T-helper 1 cell (primary cell): Measurements from ENCODE around the gene GEMIN5.
"Not testable (repeated sequence)": the region's sequence is repeated elsewhere in the genome, so short reads cannot be mapped to it uniquely, and the experiment has no call there.

Source experiments
- DNase-seq, 5 donors: peaks; one replicate each; pipeline ENCODE4 v3.0.0-alpha.2; 2012 to 2020

GEMIN5 gene

DNA sequence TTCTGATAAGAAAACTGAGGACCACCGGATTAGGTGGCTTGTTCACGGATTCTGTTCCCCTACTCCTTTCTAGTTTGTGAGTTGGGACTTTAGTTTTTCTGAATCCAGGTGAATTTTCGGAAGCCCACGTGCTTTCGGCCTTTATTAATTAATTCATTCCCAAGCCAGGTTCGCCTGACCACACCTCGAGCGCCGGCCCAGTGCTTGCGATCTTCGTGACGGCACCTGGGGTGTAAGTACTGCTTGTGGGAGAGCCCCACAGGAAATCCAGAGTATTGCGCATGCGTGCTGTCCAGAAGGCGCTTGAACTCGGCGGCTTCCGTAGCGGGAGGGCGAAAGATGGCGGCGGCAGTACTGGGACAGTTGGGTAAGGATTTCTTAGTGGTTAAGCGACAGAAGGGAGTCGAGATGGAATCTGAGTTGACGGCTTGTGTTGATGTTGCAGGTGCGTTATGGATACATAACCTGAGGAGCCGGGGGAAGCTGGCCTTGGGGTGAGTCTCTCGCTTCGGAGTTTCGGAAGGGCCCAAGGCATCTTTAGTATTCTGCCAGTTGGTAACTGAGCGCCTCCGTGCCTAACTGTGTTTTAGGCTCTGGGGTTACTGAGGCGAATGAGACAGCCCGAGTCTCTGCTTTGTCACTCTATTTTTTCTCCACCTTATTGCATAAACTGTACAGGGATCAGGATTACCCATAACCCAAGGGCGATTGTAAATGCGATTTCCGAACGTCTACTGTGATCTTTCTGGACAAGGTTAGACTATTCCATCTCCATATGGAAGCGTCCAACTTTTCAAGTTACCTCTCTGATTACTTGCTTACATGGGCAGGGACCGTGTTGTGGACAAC, 3.0 kb upstream of the GEMIN5 start, which contains the start of gene MRPL22:
Gene MRPL22 (plus strand): TSS at position 302 of the 849 bp plus-strand sequence. CDS start 38 bp downstream, at position 340.
- DNase-seq, result peak; percentile 87 to 94 (median 90)

DNA sequence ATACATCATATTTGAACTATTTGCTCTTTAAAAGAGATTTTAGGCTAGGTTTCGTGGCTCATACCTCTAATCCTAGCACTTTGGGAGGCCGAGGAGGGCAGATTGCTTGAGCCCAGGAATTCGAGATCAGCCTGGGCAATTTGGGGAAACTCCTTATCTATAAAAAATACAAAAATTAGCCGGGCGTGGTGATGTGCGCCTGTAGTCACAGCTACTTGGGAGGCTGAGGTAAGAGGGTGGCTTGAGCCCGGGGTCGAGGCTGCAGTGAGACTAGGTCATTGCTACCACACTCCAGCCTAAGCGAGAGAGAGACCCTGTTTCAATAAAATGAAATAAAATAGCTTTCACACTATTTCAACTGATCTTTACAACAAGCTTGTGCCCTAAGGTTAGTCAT, 2.4 kb upstream of the GEMIN5 start:
- DNase-seq, result no peak

DNA sequence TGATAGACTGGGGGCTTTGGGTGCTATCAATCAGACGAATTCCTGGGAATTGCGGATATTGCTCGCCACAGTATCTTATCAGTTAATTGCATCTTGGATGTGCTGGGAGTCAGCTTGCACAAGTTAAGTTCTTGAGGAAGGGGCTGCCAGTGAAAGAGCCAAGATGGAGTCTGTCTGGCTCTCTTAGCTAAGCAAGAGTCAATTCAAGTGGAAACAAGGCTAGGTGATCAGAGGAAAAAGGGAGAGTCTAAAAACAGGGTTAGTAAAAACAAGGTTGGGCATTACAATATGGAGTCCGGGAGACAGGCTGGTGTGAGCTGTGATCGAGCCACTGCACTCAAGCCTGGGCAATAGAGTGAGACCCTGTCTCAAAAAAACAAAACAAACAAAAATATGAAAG, 1.4 kb upstream of the GEMIN5 start:
- not testable (repeated sequence) for DNase-seq

DNA sequence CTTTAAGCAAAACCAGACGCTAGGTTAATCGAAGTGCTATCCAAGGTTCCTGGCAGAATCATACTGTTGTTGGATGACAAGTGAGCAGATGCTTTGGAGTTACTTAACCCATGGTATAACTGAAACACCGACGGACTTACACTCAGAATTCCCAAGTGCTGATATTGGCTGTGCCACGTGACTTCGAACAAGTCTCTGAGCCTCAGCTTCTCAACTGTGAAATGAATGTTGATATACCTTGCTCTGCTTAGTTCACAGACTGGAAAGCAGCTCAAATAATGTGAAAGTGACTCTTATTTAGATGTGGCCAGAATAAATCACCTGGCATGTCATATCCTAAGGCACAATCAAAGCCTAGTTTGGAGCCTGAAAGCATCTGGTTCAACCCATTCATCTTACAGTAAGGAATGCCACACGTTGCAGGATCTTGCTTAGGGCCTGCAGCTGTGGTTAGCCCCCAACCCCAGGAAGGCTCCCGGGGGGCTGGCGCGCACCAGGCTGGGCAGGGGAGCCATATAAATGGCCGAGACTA, 759 bp downstream of the GEMIN5 start:
- DNase-seq, result no peak

DNA sequence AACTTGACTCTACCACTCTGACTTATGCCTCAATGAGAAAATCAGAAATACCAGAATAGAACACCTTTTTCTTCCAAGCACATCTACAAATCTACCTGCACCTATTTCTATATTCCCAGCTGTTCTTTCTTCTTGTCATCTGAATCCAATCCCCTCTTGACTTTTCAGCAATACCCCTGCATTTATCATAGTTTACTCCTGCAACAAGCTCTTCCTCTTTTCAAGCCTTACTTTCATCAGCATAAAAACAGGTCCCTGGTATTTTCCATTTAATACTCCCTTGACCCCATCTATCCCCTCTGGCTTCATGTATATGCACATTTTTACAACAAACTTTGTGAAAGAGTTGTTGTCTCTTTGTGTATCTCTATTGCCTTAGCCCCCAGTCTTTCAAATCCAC, 3.1 kb downstream of the GEMIN5 start:
- no peak for DNase-seq

DNA sequence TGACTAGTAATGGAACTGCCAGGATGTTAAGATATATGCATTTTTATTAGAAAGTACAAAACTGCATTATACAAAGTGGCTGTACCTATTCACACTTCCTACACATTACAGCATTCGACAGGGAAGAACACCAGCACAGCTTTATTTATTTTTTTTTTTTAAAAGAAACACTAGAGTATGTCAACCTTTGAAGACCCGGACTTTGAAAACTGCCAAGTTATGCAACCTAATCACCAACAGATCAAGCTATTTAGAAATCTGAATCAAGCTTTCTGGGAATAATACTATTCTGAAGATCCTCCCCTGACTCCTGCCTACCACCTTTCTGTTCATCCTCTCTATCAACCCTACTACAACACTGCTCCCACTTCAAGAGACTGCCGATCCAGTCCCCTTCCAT, 4.5 kb downstream of the GEMIN5 start:
- DNase-seq, result no peak

DNA sequence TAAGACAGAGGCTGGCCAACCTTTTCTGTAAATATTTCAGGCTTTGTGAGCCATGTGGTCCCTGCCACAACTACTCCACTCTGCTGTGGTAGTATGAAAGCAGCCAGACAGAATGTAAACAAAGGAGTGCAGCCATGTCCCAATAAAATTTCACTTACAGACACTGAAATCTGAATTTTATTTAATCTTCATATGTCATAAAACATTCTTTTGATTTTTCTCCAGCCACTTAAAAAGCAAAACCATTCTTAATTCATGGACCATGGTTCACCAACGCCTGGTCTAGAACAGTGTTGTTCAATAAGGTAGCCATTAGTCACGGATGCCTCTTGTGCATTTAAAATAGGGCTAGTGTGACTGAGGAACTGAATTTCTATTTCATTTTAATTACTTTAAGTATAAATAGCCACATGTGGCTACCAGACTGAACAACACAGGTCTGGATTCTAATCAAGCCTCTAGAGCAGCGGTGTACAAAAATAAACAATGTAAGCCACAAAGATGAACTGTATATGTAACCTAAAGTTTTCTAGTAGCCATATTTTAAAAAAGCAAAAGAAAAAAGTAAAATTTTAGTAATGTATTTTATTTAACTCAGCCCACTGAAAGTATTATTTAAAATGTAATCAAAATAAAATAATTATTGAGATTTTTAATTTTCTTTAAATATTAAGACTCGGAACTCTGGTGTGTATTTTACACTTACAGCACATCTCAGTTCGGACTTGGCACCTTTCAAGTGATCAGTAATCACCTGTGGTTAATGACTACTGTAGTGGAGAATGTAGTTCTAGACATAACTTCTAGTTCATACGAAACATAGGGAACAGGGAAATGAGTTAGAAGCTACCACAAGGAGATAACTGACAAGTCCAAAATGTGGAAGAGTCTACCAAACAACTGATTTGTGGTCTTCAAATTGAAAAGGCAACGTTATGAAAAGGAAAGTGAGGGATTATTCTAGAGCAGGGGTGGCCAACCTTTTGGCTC, 14.3 kb downstream of the GEMIN5 start:
- DNase-seq, result no peak

DNA sequence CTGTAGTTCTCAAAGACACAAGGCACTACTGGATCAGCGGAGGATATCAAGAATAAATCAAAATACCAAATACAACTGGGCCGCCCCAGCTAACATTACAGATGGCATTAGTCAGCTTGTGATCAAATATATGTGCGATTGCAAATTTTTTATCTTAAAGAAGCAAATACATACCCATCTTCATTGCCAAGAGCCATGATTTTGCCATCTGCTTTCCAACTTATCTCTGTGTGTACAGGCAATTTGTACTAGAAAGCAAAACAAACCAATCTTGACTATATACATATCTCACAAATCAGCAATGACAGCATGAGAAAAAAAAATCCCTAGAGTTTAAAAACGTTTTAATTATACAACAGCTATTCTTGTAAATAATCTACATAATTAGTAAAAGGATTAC, 20.3 kb downstream of the GEMIN5 start:
- no peak for DNase-seq

DNA sequence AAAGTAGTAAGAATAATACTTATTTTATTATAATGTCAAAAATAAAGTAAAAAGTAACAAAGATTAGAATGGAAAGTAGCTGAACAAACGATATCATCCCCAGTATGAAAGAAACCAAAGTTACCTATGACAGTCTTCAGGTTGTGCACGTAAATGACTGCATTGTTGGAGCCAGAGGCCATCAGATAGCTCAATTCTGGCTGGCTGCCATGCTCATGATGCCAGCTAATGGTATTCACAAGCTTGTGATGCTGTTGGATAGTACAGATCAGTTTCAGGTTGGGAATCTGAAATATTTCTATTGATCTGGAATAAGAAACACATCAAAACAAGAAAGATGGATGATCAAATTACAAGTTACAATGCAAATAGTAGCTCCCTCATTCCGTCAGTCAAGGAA, 21.1 kb downstream of the GEMIN5 start:
- no peak for DNase-seq

DNA sequence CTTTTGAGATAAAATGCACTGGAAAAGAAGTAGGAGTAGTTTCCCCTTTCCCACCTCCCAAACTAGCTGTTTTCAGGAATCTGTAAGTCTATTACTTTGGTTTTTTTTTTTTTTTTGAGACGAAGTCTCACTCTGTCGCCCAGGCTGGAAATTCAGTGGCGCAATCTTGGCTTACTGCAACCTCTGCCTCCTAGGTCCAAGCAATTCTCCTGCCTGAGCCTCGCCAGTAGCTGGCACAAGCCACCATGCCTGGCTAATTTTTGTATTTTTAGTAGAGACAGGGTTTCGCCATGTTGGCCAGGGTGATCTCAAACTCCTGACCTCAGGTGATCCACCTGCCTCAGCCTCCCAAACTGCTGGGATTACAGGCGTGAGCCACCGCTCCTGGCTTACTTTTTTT, 32.4 kb downstream of the GEMIN5 start:
- DNase-seq, result not testable (repeated sequence)

DNA sequence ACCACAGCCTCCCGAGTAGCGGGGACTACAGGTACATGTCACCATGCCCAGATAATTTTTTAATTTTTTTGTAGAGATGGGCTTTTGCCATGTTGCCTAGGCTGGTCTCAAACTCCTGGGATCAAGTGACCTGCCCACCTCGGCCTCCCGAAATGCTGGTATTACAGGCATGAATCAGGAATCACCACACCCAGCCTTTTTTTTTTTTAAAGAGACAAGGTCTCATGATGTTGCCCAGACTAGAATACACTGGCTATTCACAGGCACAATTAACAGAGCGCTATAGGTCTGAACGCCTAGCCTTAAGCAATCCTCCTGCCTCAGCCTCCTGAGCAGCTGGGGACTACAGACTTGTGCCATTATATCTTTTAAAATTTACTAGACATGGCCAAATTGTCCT, 36.1 kb downstream of the GEMIN5 start:
- no peak for DNase-seq

DNA sequence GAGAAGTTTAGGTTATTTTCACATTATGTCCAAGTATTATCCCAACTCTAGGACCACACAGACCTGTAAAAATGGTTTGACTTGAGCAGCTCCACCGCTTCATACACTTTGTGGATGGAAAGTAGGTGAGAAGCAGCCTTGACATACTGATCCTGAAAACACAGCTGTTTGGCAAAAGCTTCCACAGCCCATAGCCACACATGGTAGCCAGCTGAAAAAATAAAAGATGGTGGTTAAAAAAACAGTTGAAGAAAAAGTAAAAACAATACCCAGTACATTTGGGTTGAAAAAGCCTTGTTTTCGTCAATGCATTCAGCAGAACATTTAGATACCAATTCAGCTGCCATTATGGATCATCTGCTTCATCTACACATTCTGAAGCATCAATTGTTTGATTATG, 36.7 kb downstream of the GEMIN5 start:
- no peak for DNase-seq

DNA sequence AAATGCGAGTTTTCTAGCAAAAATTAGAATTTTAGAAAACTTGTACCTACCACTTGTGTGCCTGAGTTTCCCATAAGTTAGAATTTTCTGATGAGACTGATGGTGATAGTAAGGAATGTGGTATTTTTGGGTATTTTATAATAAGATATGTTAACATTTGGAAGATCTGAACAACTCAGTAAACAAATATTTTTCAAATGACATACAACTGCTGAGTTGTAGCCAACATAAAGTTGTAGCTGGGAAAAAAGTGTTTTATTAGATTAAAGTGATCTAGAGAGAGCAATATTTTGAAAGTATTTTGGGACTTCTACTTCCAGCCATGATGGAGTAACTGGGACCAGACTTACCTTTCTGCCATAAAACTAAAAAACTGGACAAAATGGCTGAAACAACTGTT, 37.9 kb downstream of the GEMIN5 start:
- DNase-seq, result no peak

DNA sequence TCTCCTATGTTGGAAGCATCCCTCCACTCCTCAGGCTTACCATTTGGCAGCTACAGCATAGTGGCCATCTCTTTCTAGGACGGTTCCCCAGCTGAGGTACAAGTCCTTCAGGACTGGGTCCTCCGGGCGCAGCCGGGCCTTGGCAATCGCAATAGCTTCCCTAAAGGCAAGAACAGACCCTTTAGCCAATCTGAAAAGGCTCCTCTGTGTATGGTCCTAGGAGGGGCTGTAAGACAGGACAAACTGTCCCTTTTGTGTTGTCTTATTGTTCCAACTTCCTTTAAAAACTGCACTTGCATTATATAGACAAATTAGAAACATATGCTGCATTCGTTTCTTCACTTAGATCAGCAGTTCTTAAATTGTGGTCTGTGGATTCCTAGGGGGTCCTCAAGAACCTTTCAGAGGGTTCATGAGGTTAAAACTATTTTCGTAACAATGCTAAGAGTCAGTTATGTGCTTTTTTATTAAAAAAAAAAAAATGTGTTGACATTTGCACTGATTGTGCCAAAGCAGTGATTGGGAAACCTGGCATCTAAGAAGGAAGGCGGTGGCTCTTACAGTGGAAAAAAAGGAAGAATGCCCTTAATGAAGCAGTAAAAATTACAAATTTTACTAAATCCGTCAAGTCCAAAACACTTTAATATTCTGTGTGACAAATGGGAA, 38.7 kb downstream of the GEMIN5 start:
- DNase-seq, result no peak

DNA sequence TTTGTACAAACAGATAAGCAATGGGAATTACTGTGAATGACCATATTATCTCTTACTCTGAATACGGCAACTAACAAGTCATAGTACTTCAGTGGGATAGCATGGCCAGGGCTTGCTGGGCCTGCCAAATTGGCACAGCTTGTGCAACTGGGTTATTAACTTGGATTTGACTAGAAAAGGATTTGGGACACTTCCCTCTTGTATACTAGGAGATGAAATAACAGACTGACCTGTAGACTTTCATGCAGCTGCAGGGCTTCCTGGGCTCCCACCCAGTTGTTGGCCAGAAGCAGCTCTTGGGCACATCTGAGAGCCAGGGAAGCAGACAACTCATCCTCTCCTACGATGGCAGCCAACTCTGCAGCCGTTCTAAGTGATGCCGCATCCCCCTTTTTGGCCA, 39.8 kb downstream of the GEMIN5 start:
- DNase-seq, result no peak

DNA sequence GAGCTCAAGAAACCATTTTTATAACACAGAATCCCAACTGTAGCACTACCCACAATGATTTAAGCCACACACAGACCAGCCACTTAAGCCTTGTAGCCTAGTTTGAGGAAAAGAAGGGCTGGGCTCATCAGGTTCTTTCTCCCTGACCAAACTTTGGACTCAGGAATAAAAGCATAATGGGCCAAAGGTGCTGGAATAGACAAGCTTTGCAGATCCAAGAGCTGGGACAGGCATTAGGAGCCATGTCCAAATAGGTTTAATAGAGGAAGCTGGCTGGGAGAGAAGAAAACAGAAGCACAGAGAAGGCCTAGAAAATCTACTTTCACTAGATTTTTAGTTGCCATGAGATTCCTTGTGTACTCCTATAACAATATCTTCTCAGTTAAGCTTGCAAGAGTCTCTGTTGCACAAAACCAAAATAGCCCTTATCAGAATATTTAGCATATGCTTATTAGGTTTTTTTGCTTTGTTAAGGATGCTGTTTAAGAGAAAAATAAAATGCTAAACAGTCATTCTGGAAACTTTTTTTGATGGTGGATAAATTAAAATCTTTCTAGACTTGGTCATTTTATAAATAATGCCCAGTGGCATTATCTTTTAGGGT, 41.3 kb downstream of the GEMIN5 start:
- no peak for DNase-seq

DNA sequence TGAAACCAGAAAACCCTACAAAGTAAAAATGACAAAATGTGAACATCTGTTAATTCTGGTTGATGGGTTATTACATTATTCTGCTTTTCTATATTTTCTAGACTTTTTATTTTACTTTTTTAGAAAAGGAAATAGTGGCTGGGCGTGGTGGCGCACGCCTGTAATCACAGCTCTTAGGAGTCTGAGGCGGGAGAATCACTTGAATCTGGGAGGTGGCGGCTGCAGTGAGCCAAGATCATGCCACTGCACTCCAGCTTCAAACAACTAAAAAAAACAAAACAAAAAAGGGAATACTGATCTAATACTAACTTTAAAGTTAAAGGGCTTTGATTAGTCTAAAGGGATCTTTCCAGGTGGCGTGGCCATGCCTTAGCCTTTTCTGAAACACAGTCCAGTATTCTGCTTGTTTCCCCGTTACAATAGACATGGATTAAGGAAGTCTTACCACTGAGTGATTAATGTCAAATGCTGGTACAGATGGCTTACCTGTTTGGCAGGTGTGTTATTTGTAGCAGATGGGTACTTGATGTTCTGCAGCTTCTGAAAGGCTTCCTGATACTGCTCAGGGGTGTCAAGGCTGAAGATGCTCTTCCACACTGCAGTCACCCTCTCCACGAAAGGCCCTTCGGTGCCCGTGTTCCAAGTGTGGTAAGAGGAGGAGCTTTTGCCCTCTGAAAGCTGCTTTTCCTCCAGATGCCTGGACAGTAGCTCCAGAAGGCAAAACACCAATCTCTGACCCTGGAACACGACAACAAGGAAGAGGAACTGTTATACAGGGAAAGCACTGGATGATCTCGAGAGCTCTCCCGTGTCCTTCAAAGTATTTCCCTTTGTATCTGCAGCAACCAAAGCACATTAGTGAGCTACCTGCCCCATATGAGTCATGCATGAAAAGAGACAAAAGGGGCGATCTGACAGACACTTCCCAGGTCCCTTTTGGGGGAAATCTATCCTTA, 42.1 kb downstream of the GEMIN5 start:
- no peak for DNase-seq

DNA sequence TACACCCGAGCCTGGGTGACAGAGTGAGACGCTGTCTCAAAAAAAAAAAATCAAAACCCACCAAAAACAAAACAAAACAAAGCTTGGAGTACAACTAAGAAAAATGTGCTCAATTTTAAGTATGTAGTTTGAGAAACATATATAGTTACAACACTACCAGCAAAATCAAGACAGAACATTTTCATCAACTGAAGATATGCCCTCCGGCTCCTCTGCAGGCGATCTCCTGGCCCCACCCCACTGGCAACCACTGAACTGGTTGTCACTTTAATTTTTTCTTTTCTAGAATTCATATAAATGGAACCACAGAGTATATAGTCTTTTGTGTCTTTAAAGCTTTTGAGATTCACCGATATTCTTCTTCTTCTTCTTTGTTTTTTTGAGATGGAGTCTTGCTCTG, 44.6 kb downstream of the GEMIN5 start:
- no peak for DNase-seq

DNA sequence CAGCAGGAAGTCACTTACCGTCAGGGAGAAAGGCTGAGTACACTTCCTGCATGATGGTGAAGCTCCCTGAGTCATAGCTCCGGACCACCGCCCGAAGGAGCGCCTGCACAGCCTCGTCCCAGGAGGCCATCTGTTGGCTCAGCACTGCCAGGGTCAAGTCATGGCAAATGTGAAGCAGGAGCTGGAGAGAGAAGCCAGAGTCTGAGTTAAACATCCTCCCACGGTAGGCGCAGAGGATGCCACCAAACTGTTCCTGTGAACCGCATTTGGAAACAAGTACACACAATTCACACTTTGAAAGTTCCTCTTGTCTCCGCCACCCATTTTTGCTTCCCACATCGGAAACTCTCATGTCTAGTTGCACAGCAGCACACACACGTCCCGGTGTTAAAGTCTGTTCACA, 45.6 kb downstream of the GEMIN5 start:
- no peak for DNase-seq

DNA sequence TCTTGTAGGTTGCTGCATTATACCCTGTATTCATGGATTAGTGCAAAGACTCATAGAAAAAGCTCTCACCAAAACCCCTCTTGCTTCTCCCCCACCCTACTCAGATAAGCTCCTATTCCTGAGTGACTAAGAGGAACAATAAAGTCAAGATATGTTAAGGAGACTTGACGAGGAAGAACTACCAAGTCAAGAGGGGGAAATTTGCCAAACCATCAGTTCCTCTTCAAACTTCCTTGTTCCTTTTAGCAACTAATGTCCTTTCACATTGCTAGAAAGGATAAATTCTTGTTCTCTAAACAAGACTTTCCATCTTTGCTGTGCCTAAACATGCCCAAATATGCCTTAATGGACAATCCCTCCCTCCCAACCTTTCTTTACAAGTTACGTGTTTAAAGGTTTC, 52.6 kb downstream of the GEMIN5 start:
- DNase-seq, result no peak

DNA sequence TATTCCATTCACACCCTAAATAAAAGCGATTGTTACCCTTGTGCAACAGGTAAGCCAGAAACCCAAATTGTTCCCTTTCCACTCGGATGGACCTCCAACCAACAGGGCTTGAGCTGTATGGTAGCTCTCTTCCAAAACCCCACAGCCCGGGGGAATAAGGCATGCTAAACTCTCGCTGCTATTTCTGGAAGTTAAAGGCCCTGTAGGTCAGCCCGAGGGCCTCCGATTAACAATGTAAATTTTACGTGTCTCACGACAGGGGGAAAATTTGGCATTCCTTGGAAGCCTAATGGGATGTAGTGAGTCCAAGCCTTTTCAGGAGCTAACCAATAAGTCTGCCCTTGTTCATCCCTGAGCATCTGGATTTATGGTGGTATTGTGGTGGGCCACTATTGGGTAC, 53.6 kb downstream of the GEMIN5 start:
- no peak for DNase-seq
